IPS-18a (cell line): ENCODE data around the gene GMDS.

Source experiments
- H3K27ac ChIP-seq: one replicate; pipeline ENCODE4 v1.5.1; 2013; ENCODE audit warnings: low read length
- H3K27me3 ChIP-seq: one replicate; pipeline ENCODE4 v1.6.1; 2013; ENCODE audit warnings: mild to moderate bottlenecking, low read length; ENCODE audit not compliant: control insufficient read depth, insufficient read depth
- H3K36me3 ChIP-seq: one replicate; pipeline ENCODE4 v1.6.1; 2013; ENCODE audit warnings: low read depth, low read length; ENCODE audit not compliant: control insufficient read depth
- H3K4me1 ChIP-seq: one replicate; pipeline ENCODE4 v1.6.1; 2013; ENCODE audit warnings: low read depth, low read length; ENCODE audit not compliant: control insufficient read depth
- H3K4me3 ChIP-seq: one replicate; pipeline ENCODE4 v1.5.1; 2013; ENCODE audit warnings: low read length
- H3K9ac ChIP-seq: one replicate; pipeline ENCODE4 v1.6.1; 2013; ENCODE audit warnings: mild to moderate bottlenecking, low read length, moderate library complexity
- H3K9me3 ChIP-seq: one replicate; pipeline ENCODE4 v1.6.1; 2013; ENCODE audit warnings: low read depth, low read length; ENCODE audit not compliant: control insufficient read depth

GMDS gene

DNA sequence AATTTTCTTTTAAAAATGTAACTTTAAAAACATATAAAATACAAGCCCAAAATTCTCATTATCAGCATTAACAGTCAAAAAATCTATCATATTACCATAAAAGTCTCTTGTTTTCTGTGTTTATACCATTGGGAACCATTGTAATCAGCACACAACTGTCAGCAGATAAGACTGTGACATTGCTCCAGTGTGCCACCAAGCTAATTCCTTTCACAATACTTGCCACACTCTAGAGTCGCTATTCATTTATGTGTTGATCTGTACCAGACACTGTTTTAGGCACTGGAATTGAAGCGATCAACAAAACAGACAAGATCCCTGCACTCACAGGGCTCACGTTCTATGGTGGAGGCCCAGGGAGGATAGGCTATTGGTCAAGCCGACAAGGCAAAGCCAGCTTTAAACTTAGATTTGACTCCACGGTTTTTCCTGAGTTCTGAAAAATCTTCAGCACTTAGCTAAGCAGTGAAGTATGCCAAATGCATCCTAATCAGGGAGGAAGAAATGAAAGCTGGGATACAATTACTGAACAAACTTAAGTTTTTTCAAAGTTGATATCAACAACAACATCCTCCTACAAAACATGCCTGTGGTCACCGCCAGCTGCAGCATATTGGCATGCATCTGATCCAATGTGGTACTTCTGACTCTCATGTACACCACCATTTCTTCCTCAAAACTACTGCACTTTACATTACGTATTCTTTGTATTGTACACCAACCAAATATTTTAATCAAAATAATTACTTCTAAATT lies 60.5 kb downstream of the GMDS start:
- H3K9me3 ChIP-seq: no peaks in the 10 kb centered on the region
- no peak overlapping the region for H3K27ac ChIP-seq
- no peaks in the 10 kb centered on the region for H3K36me3 ChIP-seq
- no peak overlapping the region for H3K9ac ChIP-seq
- no peak overlapping the region for H3K4me3 ChIP-seq
- H3K4me1 ChIP-seq: no peaks in the 10 kb centered on the region
- no peaks in the 10 kb centered on the region for H3K27me3 ChIP-seq

GRCh38 chr6:2183752-2184151 lies 61.7 kb downstream of the GMDS start:
- no peak overlapping the region for H3K4me3 ChIP-seq
- no peaks in the 10 kb centered on the region for H3K9me3 ChIP-seq
- H3K4me1 ChIP-seq: no peaks in the 10 kb centered on the region
- no peak overlapping the region for H3K27ac ChIP-seq
- H3K9ac ChIP-seq: no peak overlapping the region
- H3K36me3 ChIP-seq: no peaks in the 10 kb centered on the region
- no peaks in the 10 kb centered on the region for H3K27me3 ChIP-seq

- no peaks in the 10 kb centered on the region for H3K27me3 ChIP-seq
- H3K27ac ChIP-seq: no peak overlapping the region
- no peaks in the 10 kb centered on the region for H3K4me1 ChIP-seq
- H3K9me3 ChIP-seq: no peaks in the 10 kb centered on the region
- H3K9ac ChIP-seq: no peak overlapping the region
- H3K36me3 ChIP-seq: no peaks in the 10 kb centered on the region
- H3K4me3 ChIP-seq: no peak overlapping the region
Measured at GRCh38 chr6:2183246-2183645, 62.2 kb downstream of the GMDS start.

GRCh38 chr6:2182251-2182650 lies 63.2 kb downstream of the GMDS start:
- no peaks in the 10 kb centered on the region for H3K27me3 ChIP-seq

DNA sequence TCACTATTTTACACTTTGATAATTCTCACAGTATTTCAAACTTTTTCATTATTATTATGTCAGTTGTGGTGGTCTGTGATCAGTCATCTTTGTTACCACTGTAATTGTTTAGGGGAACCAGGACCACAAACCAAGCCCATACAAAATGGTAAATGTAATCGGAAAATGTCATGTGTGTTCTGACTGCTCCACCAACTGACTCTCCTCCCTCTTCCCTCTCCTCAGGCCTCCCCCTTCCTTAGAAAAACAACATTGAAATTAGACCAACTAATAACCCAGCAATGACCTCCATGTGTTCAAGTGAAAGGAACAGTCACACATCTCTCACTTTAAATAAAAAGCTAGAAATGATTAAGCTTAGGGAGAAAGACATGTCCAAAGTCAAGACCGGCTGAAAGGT lies 63.8 kb downstream of the GMDS start:
- no peak overlapping the region for H3K27ac ChIP-seq
- H3K4me1 ChIP-seq: no peaks in the 10 kb centered on the region
- no peaks in the 10 kb centered on the region for H3K9me3 ChIP-seq
- no peak overlapping the region for H3K9ac ChIP-seq
- no peak overlapping the region for H3K4me3 ChIP-seq
- H3K27me3 ChIP-seq: no peaks in the 10 kb centered on the region
- H3K36me3 ChIP-seq: no peaks in the 10 kb centered on the region

More at GRCh38 chr6:2182251-2182650, 63.2 kb downstream of the GMDS start:
- H3K9me3 ChIP-seq: no peaks in the 10 kb centered on the region
- H3K4me1 ChIP-seq: no peaks in the 10 kb centered on the region
- no peak overlapping the region for H3K9ac ChIP-seq
- no peaks in the 10 kb centered on the region for H3K36me3 ChIP-seq
- no peak overlapping the region for H3K4me3 ChIP-seq
- no peak overlapping the region for H3K27ac ChIP-seq

DNA sequence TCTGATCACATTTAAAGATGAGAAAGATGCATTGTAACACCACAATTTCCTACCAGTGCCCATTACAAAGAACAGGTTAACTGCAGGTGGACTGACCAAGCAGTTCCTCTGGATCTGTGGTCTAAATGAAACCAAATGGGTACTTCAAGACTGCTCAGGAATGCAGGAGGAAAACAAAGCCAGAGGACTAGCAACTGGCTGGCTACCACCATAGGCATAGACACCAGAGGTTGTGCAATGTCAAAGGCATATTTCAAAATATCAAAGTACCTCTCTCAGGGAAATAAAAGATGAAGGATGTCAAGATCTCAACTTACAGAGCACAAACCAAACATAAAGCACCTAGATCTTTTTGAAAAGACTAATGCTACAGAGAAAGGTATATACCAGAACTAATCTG lies 65.5 kb downstream of the GMDS start:
- H3K9me3 ChIP-seq: no peaks in the 10 kb centered on the region
- no peaks in the 10 kb centered on the region for H3K4me1 ChIP-seq
- no peak overlapping the region for H3K4me3 ChIP-seq
- no peaks in the 10 kb centered on the region for H3K27me3 ChIP-seq
- no peak overlapping the region for H3K27ac ChIP-seq
- no peak overlapping the region for H3K9ac ChIP-seq
- no peaks in the 10 kb centered on the region for H3K36me3 ChIP-seq

DNA sequence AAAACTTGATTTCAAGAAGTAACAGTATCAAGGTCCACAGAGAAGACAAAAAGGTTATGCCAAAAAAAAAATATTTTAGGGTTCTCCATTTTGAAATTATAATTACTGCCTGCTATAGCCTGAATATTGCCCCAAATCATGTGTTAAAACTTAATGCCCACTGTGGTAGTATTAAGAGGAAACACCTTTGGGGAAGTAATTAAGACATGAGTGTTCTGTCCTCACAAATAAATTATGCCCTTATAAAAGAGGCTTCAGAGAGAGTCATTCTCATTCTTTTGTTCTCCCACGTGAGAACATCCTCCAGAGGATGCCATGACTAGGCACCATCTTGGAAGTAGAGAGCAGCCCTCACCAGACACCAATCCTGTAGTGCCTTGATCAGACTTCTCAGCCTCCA lies 66.2 kb downstream of the GMDS start:
- Histone ChIP-seq H3K36me3 (no peaks in the 10 kb centered on the region), H3K27ac (no peak overlapping the region), H3K27me3 (no peaks in the 10 kb centered on the region), H3K4me1 (no peaks in the 10 kb centered on the region), H3K4me3 (no peak overlapping the region), H3K9ac (no peak overlapping the region), H3K9me3 (no peaks in the 10 kb centered on the region)

DNA sequence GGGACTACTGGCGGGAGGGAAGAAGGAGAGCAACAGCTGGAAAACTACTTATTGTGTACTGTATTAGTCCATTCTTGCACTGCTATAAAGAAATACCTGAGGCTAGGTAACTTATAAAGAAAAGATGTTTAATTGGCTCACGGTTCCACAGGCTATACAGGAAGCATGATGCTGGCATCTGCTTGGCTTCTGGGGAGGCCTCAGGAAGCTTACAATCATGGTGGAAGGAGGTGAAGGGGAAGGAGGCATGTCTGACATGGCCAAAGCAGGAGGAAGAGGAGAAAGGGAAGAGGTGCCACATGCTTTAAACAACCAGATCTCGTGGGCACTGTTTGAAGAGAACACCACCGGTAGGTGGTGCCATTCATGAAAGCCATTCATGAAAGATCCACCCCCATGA lies 67.3 kb downstream of the GMDS start:
- no peaks in the 10 kb centered on the region for H3K9me3 ChIP-seq
- H3K27ac ChIP-seq: no peak overlapping the region
- no peaks in the 10 kb centered on the region for H3K27me3 ChIP-seq
- no peak overlapping the region for H3K4me3 ChIP-seq
- H3K36me3 ChIP-seq: no peaks in the 10 kb centered on the region
- no peaks in the 10 kb centered on the region for H3K4me1 ChIP-seq
- H3K9ac ChIP-seq: no peak overlapping the region

DNA sequence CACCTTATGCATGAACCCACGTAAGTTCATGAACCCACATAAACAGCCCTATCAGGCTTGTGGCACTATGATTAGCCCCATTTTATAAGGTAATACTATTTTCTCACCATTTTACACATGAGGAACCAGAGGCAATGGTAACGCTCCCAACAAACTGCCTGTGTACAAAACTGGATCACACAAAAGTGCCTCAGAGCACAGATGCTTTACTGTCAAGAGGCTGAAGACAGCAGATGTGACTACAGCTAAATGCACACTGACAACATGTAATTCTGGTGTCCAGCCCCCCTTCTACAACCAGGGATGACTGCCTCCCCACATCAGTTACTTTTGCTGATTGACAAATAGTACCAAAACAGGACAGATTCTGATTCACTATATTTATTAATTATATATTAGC lies 69.6 kb downstream of the GMDS start:
- Histone ChIP-seq H3K9me3 (no peaks in the 10 kb centered on the region), H3K4me1 (no peaks in the 10 kb centered on the region)

GRCh38 chr6:2173203-2173961 lies 72.0 kb downstream of the GMDS start:
- H3K27ac ChIP-seq: no peak overlapping the region
- no peak overlapping the region for H3K4me3 ChIP-seq
- H3K27me3 ChIP-seq: no peaks in the 10 kb centered on the region
- no peak overlapping the region for H3K9ac ChIP-seq
- no peaks in the 10 kb centered on the region for H3K9me3 ChIP-seq
- no peaks in the 10 kb centered on the region for H3K36me3 ChIP-seq
- no peaks in the 10 kb centered on the region for H3K4me1 ChIP-seq

More for the DNA sequence above, 69.6 kb downstream of the GMDS start:
- H3K4me3 ChIP-seq: no peak overlapping the region
- no peak overlapping the region for H3K9ac ChIP-seq
- no peak overlapping the region for H3K27ac ChIP-seq
- no peaks in the 10 kb centered on the region for H3K36me3 ChIP-seq
- H3K27me3 ChIP-seq: no peaks in the 10 kb centered on the region

DNA sequence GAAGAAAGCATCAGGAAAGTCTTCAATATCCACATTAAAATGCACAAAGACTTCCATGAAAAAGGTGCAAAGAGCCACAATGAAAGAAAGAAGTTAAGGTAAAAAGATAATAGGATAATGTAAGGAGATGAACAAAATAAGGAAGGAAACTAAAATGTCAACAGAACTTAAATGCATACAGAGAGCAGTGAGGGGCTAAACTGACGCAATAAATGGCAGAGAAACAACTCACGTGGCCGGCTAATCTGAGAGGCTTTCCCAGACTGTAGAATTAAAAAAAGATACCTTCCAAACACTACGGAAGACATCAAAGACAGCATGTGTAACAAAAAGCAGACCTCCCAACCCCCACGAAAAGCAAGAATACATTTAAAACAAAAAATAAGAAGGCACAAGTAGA lies 73.7 kb downstream of the GMDS start:
- H3K36me3 ChIP-seq: no peaks in the 10 kb centered on the region
- no peak overlapping the region for H3K4me3 ChIP-seq
- no peak overlapping the region for H3K27ac ChIP-seq
- H3K4me1 ChIP-seq: no peaks in the 10 kb centered on the region
- no peaks in the 10 kb centered on the region for H3K27me3 ChIP-seq
- no peaks in the 10 kb centered on the region for H3K9me3 ChIP-seq
- no peak overlapping the region for H3K9ac ChIP-seq

DNA sequence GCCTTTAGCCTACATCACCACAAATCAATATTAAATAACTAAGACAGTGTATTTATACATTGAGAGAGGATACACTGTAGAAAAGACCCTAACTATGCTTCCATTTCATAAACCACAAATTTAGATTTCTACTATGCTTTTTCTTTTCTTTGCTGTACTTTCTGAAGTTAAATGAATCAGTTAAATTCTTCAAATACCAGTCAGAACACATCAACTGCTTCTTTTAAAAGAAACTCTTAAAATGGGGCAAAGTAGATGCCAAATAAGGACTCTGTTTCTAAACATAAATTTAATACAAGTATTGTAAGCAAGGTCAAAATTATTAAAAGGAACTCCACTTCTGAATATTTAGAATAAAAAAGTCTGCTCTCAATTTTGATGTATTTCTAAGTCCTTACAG lies 76.9 kb downstream of the GMDS start:
- Histone ChIP-seq H3K9ac (no peak overlapping the region), H3K9me3 (peaks cover 4% of the 10 kb centered on the region), H3K36me3 (no peaks in the 10 kb centered on the region), H3K4me1 (no peaks in the 10 kb centered on the region), H3K27ac (no peak overlapping the region), H3K4me3 (no peak overlapping the region), H3K27me3 (no peaks in the 10 kb centered on the region)
